Measurements from ENCODE around the gene NTRK1.

DNA sequence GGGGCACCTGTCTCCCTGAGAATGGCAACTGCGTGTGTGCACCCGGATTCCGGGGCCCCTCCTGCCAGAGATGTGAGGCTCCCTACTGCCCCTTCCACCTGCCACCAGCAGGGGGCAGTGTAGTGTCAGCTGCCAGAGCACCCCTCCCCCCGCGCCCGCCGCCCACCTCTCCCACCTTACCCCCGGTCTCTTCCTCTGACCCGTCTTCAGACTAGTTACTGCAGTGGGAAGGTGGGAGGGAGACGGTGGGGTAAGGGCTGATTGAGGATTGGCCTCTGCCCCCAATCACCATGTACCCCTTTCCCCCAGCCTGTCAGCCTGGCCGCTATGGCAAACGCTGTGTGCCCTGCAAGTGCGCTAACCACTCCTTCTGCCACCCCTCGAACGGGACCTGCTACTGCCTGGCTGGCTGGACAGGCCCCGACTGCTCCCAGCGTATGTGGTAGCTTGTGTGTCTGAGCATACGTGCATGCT, 49.7 kb downstream of the NTRK1 start:
- TF ChIP-seq TARDBP (IDR thresholded peaks at IDR 0.05), result no peak
- no peak for TF ChIP-seq FOXA1 (IDR thresholded peaks at IDR 0.05)
- no peak for TF ChIP-seq SUZ12 (IDR thresholded peaks at IDR 0.05)
- TF ChIP-seq SP1 (IDR thresholded peaks at IDR 0.05), result no peak
- TF ChIP-seq FOXK2 (IDR thresholded peaks at IDR 0.05), result no peak
- TF ChIP-seq L3MBTL2 (conservative IDR thresholded peaks at IDR 0.05), result no peak
- TF ChIP-seq FOXM1 (IDR thresholded peaks at IDR 0.05; ENCODE audit: borderline replicate concordance), result no peak
- no peak for TF ChIP-seq ARNT (IDR thresholded peaks at IDR 0.05)
- TF ChIP-seq HDGF (IDR thresholded peaks at IDR 0.05; ENCODE audit: borderline replicate concordance), result no peak
- TF ChIP-seq PKNOX1 (IDR thresholded peaks at IDR 0.05), result no peak
- no peak for TF ChIP-seq LEF1 (IDR thresholded peaks at IDR 0.05; ENCODE audit: borderline replicate concordance)
